Measurements from ENCODE around the gene RHOJ. TPM values are rescaled to one million over a fixed set of nuclear protein-coding genes. Genes with fewer than 3 reads are reported as not detected.

Gene RHOJ
- polyA plus RNA-seq, 1 experiment: 116 TPM

DNA sequence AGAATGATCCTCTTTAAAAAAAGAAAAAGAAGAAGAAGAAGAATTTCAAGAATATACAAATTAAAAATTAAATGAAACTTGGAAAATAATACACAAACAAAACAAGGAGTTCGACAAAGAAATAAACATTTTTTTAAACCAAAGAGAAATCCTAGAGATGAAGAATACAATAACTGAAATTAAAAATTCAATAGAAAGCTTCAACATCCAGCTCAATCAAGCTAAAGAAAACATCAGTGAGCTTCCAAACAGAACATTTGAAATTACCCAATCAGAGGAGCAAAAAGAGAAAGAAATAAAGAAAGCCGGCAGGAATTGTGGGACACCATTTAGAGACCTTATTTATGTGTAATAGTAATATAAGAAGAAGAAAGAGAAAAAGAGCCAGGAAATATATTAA is 37.2 kb upstream of the RHOJ start:
- Histone ChIP-seq H3K36me3 (ENCODE audit: control insufficient read depth, insufficient read depth, low read length) (no peaks in the 10 kb centered on the region), H3K27me3 (ENCODE audit: control insufficient read depth, insufficient read depth, low read length) (no peaks in the 10 kb centered on the region), H3K4me3 (ENCODE audit: low read depth, low read length) (no peak overlapping the region)
- TF ChIP-seq, protein P1, sequence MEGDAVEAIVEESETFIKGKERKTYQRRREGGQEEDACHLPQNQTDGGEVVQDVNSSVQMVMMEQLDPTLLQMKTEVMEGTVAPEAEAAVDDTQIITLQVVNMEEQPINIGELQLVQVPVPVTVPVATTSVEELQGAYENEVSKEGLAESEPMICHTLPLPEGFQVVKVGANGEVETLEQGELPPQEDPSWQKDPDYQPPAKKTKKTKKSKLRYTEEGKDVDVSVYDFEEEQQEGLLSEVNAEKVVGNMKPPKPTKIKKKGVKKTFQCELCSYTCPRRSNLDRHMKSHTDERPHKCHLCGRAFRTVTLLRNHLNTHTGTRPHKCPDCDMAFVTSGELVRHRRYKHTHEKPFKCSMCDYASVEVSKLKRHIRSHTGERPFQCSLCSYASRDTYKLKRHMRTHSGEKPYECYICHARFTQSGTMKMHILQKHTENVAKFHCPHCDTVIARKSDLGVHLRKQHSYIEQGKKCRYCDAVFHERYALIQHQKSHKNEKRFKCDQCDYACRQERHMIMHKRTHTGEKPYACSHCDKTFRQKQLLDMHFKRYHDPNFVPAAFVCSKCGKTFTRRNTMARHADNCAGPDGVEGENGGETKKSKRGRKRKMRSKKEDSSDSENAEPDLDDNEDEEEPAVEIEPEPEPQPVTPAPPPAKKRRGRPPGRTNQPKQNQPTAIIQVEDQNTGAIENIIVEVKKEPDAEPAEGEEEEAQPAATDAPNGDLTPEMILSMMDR (IDR thresholded peaks at IDR 0.05; ENCODE audit: insufficient read depth, low read depth, low read length): no peak
- no peak for DNase-seq (ENCODE audit: low read depth)
- ChIA-PET CTCF (interaction anchor here (0.6 kb wide), 1 partner anchor 73 kb away, joined by 3 read pairs; no protein-coding TSS in a partner anchor), POLR2A (no interaction called here)

DNA sequence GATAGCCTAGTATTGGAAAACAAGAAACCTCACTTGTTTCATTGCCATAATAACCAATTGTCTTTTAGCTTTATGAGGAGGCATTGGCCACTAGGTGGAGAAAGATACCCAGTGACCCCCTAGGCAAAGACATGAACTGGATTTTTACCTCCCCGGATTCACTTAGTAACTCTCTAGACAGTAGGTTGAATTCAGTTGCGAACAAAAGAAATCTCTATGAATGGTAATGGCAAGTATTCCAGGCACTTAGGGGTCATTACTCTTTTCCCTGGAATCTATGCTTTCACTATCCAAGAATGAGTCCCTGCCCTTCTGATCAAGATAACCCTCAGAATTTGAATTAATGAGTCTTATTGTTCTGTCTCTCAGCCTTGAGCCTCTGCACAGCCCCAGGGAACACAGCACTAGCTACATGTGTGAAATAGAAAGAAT is 29.5 kb upstream of the RHOJ start:
- CTCF ChIA-PET: interaction anchor here (0.8 to 5.5 kb wide), 7 partner anchors 29 to 116 kb away, joined by 3 to 46 read pairs (median 4); partner anchors contain the start of gene RHOJ
- POLR2A ChIA-PET: no interaction called here
- peak; percentile 54 for DNase-seq (ENCODE audit: low read depth)

DNA sequence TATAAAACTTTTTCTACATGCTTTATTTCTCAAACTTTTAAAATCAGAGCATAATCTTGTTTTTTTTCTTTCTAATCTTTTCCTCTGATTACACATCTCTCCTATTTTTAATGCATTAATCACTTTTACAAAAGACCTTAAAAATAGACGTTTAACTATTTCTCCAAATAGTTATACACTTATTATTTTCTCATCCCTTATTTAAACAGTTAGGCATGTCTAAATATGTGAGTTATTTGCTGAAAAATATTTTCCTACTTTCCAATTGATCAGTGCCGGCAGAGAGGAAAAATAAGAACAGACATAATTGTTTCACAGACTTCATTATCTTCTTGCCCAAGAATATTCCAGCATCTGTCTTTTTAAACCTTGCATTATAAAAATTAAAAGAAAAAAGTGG is 28.7 kb upstream of the RHOJ start:
- no peak for DNase-seq (ENCODE audit: low read depth)
- CTCF ChIA-PET: interaction anchor here (1.2 to 5.5 kb wide), 3 partner anchors 98 to 108 kb away, joined by 3 to 46 read pairs (median 16); no protein-coding TSS in a partner anchor

More for the DNA sequence above, 29.5 kb upstream of the RHOJ start:
- TF ChIP-seq, protein P1 (IDR thresholded peaks at IDR 0.05; ENCODE audit: insufficient read depth, low read depth, low read length): peak; percentile 70
- no peak overlapping the region for H3K4me3 ChIP-seq (ENCODE audit: low read depth, low read length)
- H3K36me3 ChIP-seq (ENCODE audit: control insufficient read depth, insufficient read depth, low read length): no peaks in the 10 kb centered on the region
- no peaks in the 10 kb centered on the region for H3K27me3 ChIP-seq (ENCODE audit: control insufficient read depth, insufficient read depth, low read length)

DNA sequence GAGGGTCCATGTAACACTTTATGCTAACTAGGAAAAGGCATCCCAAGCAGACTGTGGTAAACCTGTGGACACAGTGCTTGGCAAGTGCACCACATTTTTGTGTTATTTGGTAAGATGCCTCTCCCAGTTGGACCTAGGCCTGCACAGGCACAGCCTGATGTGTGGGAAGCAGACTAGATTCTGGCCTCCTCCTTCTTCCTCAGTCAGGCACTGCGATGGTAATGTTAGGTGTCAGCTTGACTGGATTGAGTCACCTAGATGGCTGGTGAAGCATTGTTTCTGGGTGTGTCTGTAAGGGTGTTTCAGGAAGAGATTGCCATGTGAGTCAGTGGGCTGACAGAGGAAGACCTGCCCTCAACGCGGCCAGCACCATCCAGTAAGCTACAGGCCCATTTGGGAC is 25.3 kb upstream of the RHOJ start:
- TF ChIP-seq, protein P1 (IDR thresholded peaks at IDR 0.05; ENCODE audit: insufficient read depth, low read depth, low read length): no peak
- DNase-seq (ENCODE audit: low read depth): peak; percentile 69

More for the DNA sequence above, 28.7 kb upstream of the RHOJ start:
- Histone ChIP-seq H3K27me3 (ENCODE audit: control insufficient read depth, insufficient read depth, low read length) (no peaks in the 10 kb centered on the region), H3K4me3 (ENCODE audit: low read depth, low read length) (no peak overlapping the region), H3K36me3 (ENCODE audit: control insufficient read depth, insufficient read depth, low read length) (no peaks in the 10 kb centered on the region)
- POLR2A ChIA-PET: no interaction called here
- TF ChIP-seq, protein P1 (IDR thresholded peaks at IDR 0.05; ENCODE audit: insufficient read depth, low read depth, low read length): no peak

GRCh38 chr14:63179383-63179782 is 24.9 kb upstream of the RHOJ start:
- CTCF ChIA-PET: interaction anchor here (0.9 to 1.8 kb wide), 3 partner anchors 62 to 1972 kb away, joined by 3 to 4 read pairs (median 4); no protein-coding TSS in a partner anchor
- Histone ChIP-seq H3K4me3 (ENCODE audit: low read depth, low read length) (no peak overlapping the region), H3K27me3 (ENCODE audit: control insufficient read depth, insufficient read depth, low read length) (no peaks in the 10 kb centered on the region), H3K36me3 (ENCODE audit: control insufficient read depth, insufficient read depth, low read length) (no peaks in the 10 kb centered on the region)
- DNase-seq (ENCODE audit: low read depth): no peak
- POLR2A ChIA-PET: interaction anchor here (0.6 kb wide), 1 partner anchor 1023 kb away, joined by 3 read pairs; no protein-coding TSS in a partner anchor
- TF ChIP-seq, protein P1 (IDR thresholded peaks at IDR 0.05; ENCODE audit: insufficient read depth, low read depth, low read length): no peak

More for the DNA sequence above, 25.3 kb upstream of the RHOJ start:
- Histone ChIP-seq H3K36me3 (ENCODE audit: control insufficient read depth, insufficient read depth, low read length) (no peaks in the 10 kb centered on the region), H3K4me3 (ENCODE audit: low read depth, low read length) (no peak overlapping the region), H3K27me3 (ENCODE audit: control insufficient read depth, insufficient read depth, low read length) (no peaks in the 10 kb centered on the region)
- ChIA-PET POLR2A (interaction anchor here (0.6 kb wide), 1 partner anchor 1023 kb away, joined by 3 read pairs; no protein-coding TSS in a partner anchor), CTCF (interaction anchor here (1.0 to 1.8 kb wide), 3 partner anchors 62 to 98 kb away, joined by 3 to 4 read pairs (median 4); no protein-coding TSS in a partner anchor)

Measured in BJ (cell line).